ENCODE measurements around the gene USP48.

The USP48 gene

GRCh38 chr1:21758614-21759013, 24.3 kb downstream of the USP48 start:
- in situ Hi-C loops (cut with MboI; ENCODE audit: low sequenced_read_pairs, unreplicated experiment): no loop called here
- TF ChIP-seq, protein P1, sequence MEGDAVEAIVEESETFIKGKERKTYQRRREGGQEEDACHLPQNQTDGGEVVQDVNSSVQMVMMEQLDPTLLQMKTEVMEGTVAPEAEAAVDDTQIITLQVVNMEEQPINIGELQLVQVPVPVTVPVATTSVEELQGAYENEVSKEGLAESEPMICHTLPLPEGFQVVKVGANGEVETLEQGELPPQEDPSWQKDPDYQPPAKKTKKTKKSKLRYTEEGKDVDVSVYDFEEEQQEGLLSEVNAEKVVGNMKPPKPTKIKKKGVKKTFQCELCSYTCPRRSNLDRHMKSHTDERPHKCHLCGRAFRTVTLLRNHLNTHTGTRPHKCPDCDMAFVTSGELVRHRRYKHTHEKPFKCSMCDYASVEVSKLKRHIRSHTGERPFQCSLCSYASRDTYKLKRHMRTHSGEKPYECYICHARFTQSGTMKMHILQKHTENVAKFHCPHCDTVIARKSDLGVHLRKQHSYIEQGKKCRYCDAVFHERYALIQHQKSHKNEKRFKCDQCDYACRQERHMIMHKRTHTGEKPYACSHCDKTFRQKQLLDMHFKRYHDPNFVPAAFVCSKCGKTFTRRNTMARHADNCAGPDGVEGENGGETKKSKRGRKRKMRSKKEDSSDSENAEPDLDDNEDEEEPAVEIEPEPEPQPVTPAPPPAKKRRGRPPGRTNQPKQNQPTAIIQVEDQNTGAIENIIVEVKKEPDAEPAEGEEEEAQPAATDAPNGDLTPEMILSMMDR (IDR thresholded peaks at IDR 0.05; ENCODE audit: borderline replicate concordance, control extremely low read depth, extremely low read depth, insufficient read depth, missing control alignments): no peak
- no peak for DNase-seq (ENCODE audit: low spot score)

DNA sequence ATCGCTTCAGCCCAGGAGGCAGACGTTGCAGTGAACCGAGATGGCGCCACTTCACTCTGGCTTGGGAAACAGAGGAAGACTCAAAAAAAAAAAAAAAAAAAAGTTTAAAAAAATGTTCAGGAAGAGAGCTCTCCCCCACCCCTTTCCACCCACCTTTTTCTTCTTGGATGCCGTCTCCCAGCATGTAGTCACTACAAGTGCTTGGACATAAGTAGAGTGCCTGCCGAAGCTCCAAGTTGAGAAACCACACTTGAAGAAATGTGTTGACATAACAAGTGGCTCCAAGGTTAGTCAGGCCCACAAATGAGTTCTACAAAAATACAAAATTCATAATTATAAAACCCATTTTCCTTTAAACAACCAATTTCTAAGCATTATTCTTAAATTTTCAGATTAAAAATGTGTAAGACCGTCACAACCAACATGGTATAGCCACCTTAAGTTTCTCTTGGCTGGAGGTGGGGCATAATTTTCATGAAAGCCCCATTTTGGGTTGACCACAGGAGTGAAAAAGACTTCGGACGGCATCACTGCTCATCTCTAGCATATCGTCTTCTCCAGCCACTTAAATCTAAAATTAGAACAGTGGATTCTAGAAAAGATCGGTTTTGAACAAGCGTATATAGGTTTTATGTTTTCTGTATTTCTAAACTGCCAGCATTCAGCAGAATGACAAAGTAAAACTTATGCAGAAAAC, 26.4 kb downstream of the USP48 start:
- in situ Hi-C loops (cut with MboI; ENCODE audit: low sequenced_read_pairs, unreplicated experiment): no loop called here
- TF ChIP-seq, protein P1 (IDR thresholded peaks at IDR 0.05; ENCODE audit: borderline replicate concordance, control extremely low read depth, extremely low read depth, insufficient read depth, missing control alignments): no peak
- no peak for DNase-seq (ENCODE audit: low spot score)

DNA sequence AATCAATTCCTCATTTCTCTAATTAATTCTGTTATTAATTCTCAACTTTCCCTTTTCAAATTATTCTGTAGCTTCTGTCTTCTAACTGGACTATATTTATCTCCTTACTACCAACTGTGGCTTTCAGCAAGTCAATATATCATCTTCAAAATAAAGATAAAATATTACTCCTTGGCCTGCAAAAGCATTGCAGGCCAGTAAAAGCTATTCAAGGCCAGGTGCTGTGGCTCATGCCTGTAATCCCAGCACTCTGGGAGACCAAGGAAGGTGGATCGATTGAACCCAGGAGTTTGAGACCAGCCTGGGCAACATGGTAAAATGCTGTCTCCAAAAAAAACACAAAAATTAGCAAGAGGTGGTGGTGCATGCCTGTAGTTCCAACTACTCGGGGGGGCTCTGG, 27.9 kb downstream of the USP48 start:
- in situ Hi-C loops (cut with MboI; ENCODE audit: low sequenced_read_pairs, unreplicated experiment): no loop called here
- no peak for DNase-seq (ENCODE audit: low spot score)
- TF ChIP-seq, protein P1 (IDR thresholded peaks at IDR 0.05; ENCODE audit: borderline replicate concordance, control extremely low read depth, extremely low read depth, insufficient read depth, missing control alignments): no peak

DNA sequence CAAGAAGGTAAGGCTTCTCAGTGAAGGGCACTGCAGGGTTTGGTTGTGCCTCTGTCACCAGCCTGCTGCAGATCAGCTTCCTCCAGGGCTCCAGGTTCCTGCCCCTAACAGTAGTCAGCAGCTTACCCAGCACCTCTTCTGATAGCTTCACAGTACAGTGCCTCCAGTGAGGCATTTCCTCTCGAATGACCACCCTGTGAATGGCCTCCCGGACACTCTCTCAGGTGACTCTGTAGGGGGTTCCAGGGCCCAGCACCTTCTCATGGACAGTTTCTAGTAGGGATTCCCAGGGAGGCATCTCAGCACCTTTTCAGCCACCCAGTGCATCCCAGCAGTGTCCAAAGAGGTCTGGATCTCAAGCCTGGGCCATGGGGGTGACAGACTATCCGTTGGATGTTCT, 28.4 kb downstream of the USP48 start:
- no peak for DNase-seq (ENCODE audit: low spot score)
- TF ChIP-seq, protein P1 (IDR thresholded peaks at IDR 0.05; ENCODE audit: borderline replicate concordance, control extremely low read depth, extremely low read depth, insufficient read depth, missing control alignments): no peak
- in situ Hi-C loops (cut with MboI; ENCODE audit: low sequenced_read_pairs, unreplicated experiment): no loop called here

GRCh38 chr1:21752186-21752585, 30.8 kb downstream of the USP48 start:
- TF ChIP-seq, protein P1 (IDR thresholded peaks at IDR 0.05; ENCODE audit: borderline replicate concordance, control extremely low read depth, extremely low read depth, insufficient read depth, missing control alignments): no peak
- in situ Hi-C loops (cut with MboI; ENCODE audit: low sequenced_read_pairs, unreplicated experiment): no loop called here
- no peak for DNase-seq (ENCODE audit: low spot score)

DNA sequence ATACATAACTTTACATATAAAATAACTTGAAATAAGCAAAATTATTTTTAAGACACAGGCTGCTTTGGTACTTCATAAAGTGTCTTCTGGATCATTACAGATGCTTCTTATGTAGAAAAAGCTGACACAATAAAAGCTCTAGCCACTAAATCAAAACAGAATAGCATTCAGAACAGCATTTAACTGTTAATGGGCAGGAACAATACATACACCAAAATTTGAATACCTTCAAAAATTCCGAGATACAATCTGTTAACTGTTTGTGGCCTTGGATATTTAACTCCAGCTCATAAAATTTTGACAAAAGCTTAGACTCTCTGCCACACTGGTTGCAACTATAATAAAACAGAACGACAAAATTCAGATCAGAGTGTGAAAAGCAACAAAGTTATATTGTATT, 31.7 kb downstream of the USP48 start:
- in situ Hi-C loops (cut with MboI; ENCODE audit: low sequenced_read_pairs, unreplicated experiment): no loop called here
- TF ChIP-seq, protein P1 (IDR thresholded peaks at IDR 0.05; ENCODE audit: borderline replicate concordance, control extremely low read depth, extremely low read depth, insufficient read depth, missing control alignments): no peak
- DNase-seq (ENCODE audit: low spot score): no peak
